GM12878 (cell line): ENCODE data around the gene C16orf82.

Source experiments
- TF ChIP-seq, protein P1 (sequence below), 3 experiments: IDR thresholded peaks in 2 of 3; conservative IDR thresholded peaks in 1 of 3; 2 replicates each; pipeline ENCODE4 v1.5.1; 2011; ENCODE audit warnings: low read depth in 3 of 3, low read length in 3 of 3, mild to moderate bottlenecking in 3 of 3, control low read depth in 2 of 3, moderate library complexity in 2 of 3, inconsistent platforms in 1 of 3, mixed read lengths in 1 of 3; ENCODE audit not compliant: control insufficient read depth in 2 of 3, insufficient read depth in 1 of 3; ENCODE audit errors: extremely low read depth in 1 of 3
- TF ChIP-seq, protein P2 (sequence below): fragments of 450-650 bp; formaldehyde crosslinking; IDR thresholded peaks from 2 replicates; pipeline ENCODE4 v1.5.0; 2022; ENCODE audit warnings: mild to moderate bottlenecking, missing genetic modification characterization

DNA sequence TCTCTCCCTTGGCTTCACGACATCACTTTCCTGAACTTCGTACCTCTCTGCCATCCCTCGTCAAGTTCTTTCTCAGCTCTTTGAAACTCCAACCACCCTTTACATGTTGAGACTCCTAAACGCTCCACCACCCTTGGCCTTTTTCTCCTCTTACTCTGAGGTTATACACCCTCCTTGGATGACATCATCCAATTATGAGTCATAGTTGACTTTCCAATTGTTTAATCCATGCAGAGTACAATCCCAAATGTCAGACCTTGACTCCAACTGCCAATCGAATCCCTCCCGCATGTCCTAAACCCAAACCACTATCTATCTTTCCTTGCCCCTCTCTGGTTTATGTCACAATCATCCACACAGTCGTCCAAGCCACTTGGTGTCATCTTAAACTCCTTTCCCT is 18.4 kb upstream of the C16orf82 start:
- TF ChIP-seq, protein P1, sequence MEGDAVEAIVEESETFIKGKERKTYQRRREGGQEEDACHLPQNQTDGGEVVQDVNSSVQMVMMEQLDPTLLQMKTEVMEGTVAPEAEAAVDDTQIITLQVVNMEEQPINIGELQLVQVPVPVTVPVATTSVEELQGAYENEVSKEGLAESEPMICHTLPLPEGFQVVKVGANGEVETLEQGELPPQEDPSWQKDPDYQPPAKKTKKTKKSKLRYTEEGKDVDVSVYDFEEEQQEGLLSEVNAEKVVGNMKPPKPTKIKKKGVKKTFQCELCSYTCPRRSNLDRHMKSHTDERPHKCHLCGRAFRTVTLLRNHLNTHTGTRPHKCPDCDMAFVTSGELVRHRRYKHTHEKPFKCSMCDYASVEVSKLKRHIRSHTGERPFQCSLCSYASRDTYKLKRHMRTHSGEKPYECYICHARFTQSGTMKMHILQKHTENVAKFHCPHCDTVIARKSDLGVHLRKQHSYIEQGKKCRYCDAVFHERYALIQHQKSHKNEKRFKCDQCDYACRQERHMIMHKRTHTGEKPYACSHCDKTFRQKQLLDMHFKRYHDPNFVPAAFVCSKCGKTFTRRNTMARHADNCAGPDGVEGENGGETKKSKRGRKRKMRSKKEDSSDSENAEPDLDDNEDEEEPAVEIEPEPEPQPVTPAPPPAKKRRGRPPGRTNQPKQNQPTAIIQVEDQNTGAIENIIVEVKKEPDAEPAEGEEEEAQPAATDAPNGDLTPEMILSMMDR (IDR thresholded peaks at IDR 0.05 in 2 of 3, conservative IDR thresholded peaks at IDR 0.05 in 1 of 3; ENCODE audit: control insufficient read depth in 2 of 3, extremely low read depth in 1 of 3, insufficient read depth in 1 of 3, low read depth in 3 of 3, low read length in 3 of 3) = no peak
- TF ChIP-seq, protein P2, sequence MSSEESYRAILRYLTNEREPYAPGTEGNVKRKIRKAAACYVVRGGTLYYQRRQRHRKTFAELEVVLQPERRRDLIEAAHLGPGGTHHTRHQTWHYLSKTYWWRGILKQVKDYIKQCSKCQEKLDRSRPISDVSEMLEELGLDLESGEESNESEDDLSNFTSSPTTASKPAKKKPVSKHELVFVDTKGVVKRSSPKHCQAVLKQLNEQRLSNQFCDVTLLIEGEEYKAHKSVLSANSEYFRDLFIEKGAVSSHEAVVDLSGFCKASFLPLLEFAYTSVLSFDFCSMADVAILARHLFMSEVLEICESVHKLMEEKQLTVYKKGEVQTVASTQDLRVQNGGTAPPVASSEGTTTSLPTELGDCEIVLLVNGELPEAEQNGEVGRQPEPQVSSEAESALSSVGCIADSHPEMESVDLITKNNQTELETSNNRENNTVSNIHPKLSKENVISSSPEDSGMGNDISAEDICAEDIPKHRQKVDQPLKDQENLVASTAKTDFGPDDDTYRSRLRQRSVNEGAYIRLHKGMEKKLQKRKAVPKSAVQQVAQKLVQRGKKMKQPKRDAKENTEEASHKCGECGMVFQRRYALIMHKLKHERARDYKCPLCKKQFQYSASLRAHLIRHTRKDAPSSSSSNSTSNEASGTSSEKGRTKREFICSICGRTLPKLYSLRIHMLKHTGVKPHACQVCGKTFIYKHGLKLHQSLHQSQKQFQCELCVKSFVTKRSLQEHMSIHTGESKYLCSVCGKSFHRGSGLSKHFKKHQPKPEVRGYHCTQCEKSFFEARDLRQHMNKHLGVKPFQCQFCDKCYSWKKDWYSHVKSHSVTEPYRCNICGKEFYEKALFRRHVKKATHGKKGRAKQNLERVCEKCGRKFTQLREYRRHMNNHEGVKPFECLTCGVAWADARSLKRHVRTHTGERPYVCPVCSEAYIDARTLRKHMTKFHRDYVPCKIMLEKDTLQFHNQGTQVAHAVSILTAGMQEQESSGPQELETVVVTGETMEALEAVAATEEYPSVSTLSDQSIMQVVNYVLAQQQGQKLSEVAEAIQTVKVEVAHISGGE (CRISPR knock-in tag) = no peak
